ENCODE data around the gene TPCN2. TPM values are rescaled to one million over a fixed set of nuclear protein-coding genes. Genes with fewer than 3 reads are reported as not detected.
A peak's percentile ranks its signal among the peaks of the same experiment; 100 is the strongest.

TPCN2 gene
- total RNA-seq, 1 donor from 2014 or later = 7.9 TPM

- intact Hi-C loops (cut with micrococcal nuclease) = no loop called here
- peak; percentile 27 for ATAC-seq
These were observed 5.0 kb downstream of the TPCN2 start for GRCh38 chr11:69053546-69054396.

GRCh38 chr11:69054397-69055211, 5.9 kb downstream of the TPCN2 start:
- DNase-seq = no peak
- intact Hi-C loops (cut with micrococcal nuclease) = no loop called here
- no peak for ATAC-seq

More at GRCh38 chr11:69053546-69054396, 5.0 kb downstream of the TPCN2 start:
- peak; percentile 60 for DNase-seq

GRCh38 chr11:69055212-69055586, 6.5 kb downstream of the TPCN2 start:
- no peak for ATAC-seq
- no peak for DNase-seq
- intact Hi-C loops (cut with micrococcal nuclease) = no loop called here

GRCh38 chr11:69055598-69056516, 7.1 kb downstream of the TPCN2 start:
- peak; percentile 77 for DNase-seq
- intact Hi-C loops (cut with micrococcal nuclease) = no loop called here
- ATAC-seq = peak; percentile 78

- intact Hi-C loops (cut with micrococcal nuclease) = no loop called here
- DNase-seq (no peak), ATAC-seq (no peak)
These were observed 8.5 kb downstream of the TPCN2 start for GRCh38 chr11:69057236-69057635.

GRCh38 chr11:69057801-69058200, 9.1 kb downstream of the TPCN2 start:
- intact Hi-C loops (cut with micrococcal nuclease) = no loop called here
- no peak for DNase-seq

GRCh38 chr11:69058511-69059270, 10.0 kb downstream of the TPCN2 start:
- intact Hi-C loops (cut with micrococcal nuclease) = no loop called here
- DNase-seq (no peak), ATAC-seq (no peak)

More at GRCh38 chr11:69057801-69058200, 9.1 kb downstream of the TPCN2 start:
- ATAC-seq = no peak

GRCh38 chr11:69059429-69059828, 10.7 kb downstream of the TPCN2 start:
- intact Hi-C loops (cut with micrococcal nuclease) = no loop called here
- ATAC-seq (no peak), DNase-seq (no peak)

GRCh38 chr11:69059985-69060384, 11.3 kb downstream of the TPCN2 start:
- intact Hi-C loops (cut with micrococcal nuclease) = no loop called here
- ATAC-seq = no peak
- DNase-seq = no peak

- intact Hi-C loops (cut with micrococcal nuclease) = no loop called here
- DNase-seq = no peak
- no peak for ATAC-seq
These were observed 12.3 kb downstream of the TPCN2 start for GRCh38 chr11:69060806-69061712.

GRCh38 chr11:69061713-69062053, 13.0 kb downstream of the TPCN2 start:
- DNase-seq (no peak), ATAC-seq (no peak)

GRCh38 chr11:69062169-69062855, 13.6 kb downstream of the TPCN2 start:
- no peak for ATAC-seq
- no peak for DNase-seq
- intact Hi-C loops (cut with micrococcal nuclease) = no loop called here

More at GRCh38 chr11:69061713-69062053, 13.0 kb downstream of the TPCN2 start:
- intact Hi-C loops (cut with micrococcal nuclease) = no loop called here

- ATAC-seq = no peak
- no peak for DNase-seq
- intact Hi-C loops (cut with micrococcal nuclease) = no loop called here
These were observed 14.3 kb downstream of the TPCN2 start for GRCh38 chr11:69062873-69063651.

GRCh38 chr11:69063652-69064260, 15.0 kb downstream of the TPCN2 start:
- no peak for DNase-seq
- ATAC-seq = no peak
- intact Hi-C loops (cut with micrococcal nuclease) = no loop called here

- ATAC-seq (no peak), DNase-seq (no peak)
- intact Hi-C loops (cut with micrococcal nuclease) = no loop called here
These were observed 15.7 kb downstream of the TPCN2 start for GRCh38 chr11:69064394-69064957.
